H9 (cell line): ENCODE data around the gene SDHB. TPM values are rescaled to one million over a fixed set of nuclear protein-coding genes. Genes with fewer than 3 reads are reported as not detected.
A peak's percentile ranks its signal among the peaks of the same experiment; 100 is the strongest.

Experiments used
- DNase-seq: peaks from one replicate; pipeline ENCODE4 v3.0.0-alpha.2; 2017
- H2AFZ ChIP-seq: one replicate; pipeline ENCODE4 v1.6.1; 2013; ENCODE audit warnings: mild to moderate bottlenecking, low read length, control low read depth, moderate library complexity
- H2AK5ac ChIP-seq: 2 replicates; pipeline ENCODE4 v1.6.1; 2013; ENCODE audit warnings: low read length, control low read depth, mixed read lengths; ENCODE audit not compliant: insufficient read length
- H2BK120ac ChIP-seq: one replicate; pipeline ENCODE4 v1.6.1; 2013; ENCODE audit warnings: low read depth, mild to moderate bottlenecking, low read length, control low read depth, inconsistent platforms; ENCODE audit not compliant: poor library complexity, severe bottlenecking
- H2BK12ac ChIP-seq: 2 replicates; pipeline ENCODE4 v1.6.1; 2013; ENCODE audit warnings: low read length, control low read depth, mixed read lengths, low read depth; ENCODE audit not compliant: insufficient read length
- H2BK15ac ChIP-seq: 2 replicates; pipeline ENCODE4 v1.6.1; 2013; ENCODE audit warnings: low read depth, low read length, control low read depth
- H2BK20ac ChIP-seq: one replicate; pipeline ENCODE4 v1.6.1; 2013; ENCODE audit warnings: low read depth, mild to moderate bottlenecking, low read length, control low read depth, inconsistent platforms; ENCODE audit not compliant: poor library complexity, severe bottlenecking
- H2BK5ac ChIP-seq: 2 replicates; pipeline ENCODE4 v1.6.1; 2013; ENCODE audit warnings: low read length, control low read depth, mixed read lengths; ENCODE audit not compliant: insufficient read length
- H3K14ac ChIP-seq: 2 replicates; pipeline ENCODE4 v1.6.1; 2013; ENCODE audit warnings: low read length, control low read depth; ENCODE audit not compliant: insufficient read depth
- H3K18ac ChIP-seq: 2 replicates; pipeline ENCODE4 v1.6.1; 2013; ENCODE audit warnings: low read depth, mild to moderate bottlenecking, mixed read lengths, low read length, control low read depth; ENCODE audit not compliant: insufficient read length
- H3K23ac ChIP-seq: 2 replicates; pipeline ENCODE4 v1.6.1; 2013; ENCODE audit warnings: low read length, control low read depth, mixed read lengths, low read depth; ENCODE audit not compliant: insufficient read length
- H3K23me2 ChIP-seq: 2 replicates; pipeline ENCODE4 v1.6.1; 2013; ENCODE audit warnings: low read depth, mild to moderate bottlenecking, mixed read lengths, low read length, control low read depth; ENCODE audit not compliant: insufficient read length, poor library complexity, severe bottlenecking
- H3K27ac ChIP-seq: 2 replicates; pipeline ENCODE4 v1.5.1; 2013; ENCODE audit warnings: low read length, control low read depth, mixed read lengths, low read depth; ENCODE audit not compliant: insufficient read length
- H3K27me3 ChIP-seq: 2 replicates; pipeline ENCODE4 v1.6.1; 2013; ENCODE audit warnings: low read length, control low read depth, inconsistent platforms; ENCODE audit not compliant: insufficient read depth
- H3K4ac ChIP-seq: 2 replicates; pipeline ENCODE4 v1.6.1; 2013; ENCODE audit warnings: low read depth, mild to moderate bottlenecking, control low read depth, inconsistent platforms, low read length, moderate library complexity
- H3K4me1 ChIP-seq: 2 replicates; pipeline ENCODE4 v1.6.1; 2013; ENCODE audit warnings: low read length, control low read depth, inconsistent platforms; ENCODE audit not compliant: insufficient read depth
- H3K4me2 ChIP-seq: 2 replicates; pipeline ENCODE4 v1.6.1; 2013; ENCODE audit warnings: low read length, control low read depth, mixed read lengths; ENCODE audit not compliant: insufficient read length, insufficient read depth
- H3K56ac ChIP-seq: 2 replicates; pipeline ENCODE4 v1.6.1; 2013; ENCODE audit warnings: low read depth, mild to moderate bottlenecking, mixed read lengths, low read length, control low read depth; ENCODE audit not compliant: insufficient read length
- H3K79me1 ChIP-seq: 2 replicates; pipeline ENCODE4 v1.6.1; 2013; ENCODE audit warnings: low read depth, mild to moderate bottlenecking, moderate library complexity, low read length, control low read depth, inconsistent platforms; ENCODE audit not compliant: insufficient read depth, poor library complexity, severe bottlenecking
- H3K79me2 ChIP-seq: 2 replicates; pipeline ENCODE4 v1.6.1; 2013; ENCODE audit warnings: low read length, control low read depth, inconsistent platforms; ENCODE audit not compliant: insufficient read depth
- H3K9ac ChIP-seq: 2 replicates; pipeline ENCODE4 v1.6.1; 2013; ENCODE audit warnings: low read length, control low read depth, mixed read lengths; ENCODE audit not compliant: insufficient read length; ENCODE audit errors: extremely low read depth
- H3K9me3 ChIP-seq: one replicate; pipeline ENCODE4 v1.6.1; 2013; ENCODE audit warnings: low read depth, low read length, inconsistent platforms; ENCODE audit not compliant: control insufficient read depth
- H3T11ph ChIP-seq: one replicate; pipeline ENCODE4 v1.6.1; 2013; ENCODE audit warnings: mild to moderate bottlenecking, low read length, control low read depth, inconsistent platforms
- H4K20me1 ChIP-seq: one replicate; pipeline ENCODE4 v1.6.1; 2013; ENCODE audit not compliant: control insufficient read depth, insufficient read length, insufficient read depth
- H4K5ac ChIP-seq: 2 replicates; pipeline ENCODE4 v1.6.1; 2013; ENCODE audit warnings: low read depth, mild to moderate bottlenecking, mixed read lengths, low read length, control low read depth; ENCODE audit not compliant: insufficient read length
- H4K8ac ChIP-seq: replicated peaks from 2 replicates; pipeline ENCODE4 v1.6.1; 2013; ENCODE audit warnings: low read length, control low read depth, mixed read lengths, low read depth; ENCODE audit not compliant: insufficient read length
- H4K91ac ChIP-seq: 2 replicates; pipeline ENCODE4 v1.6.1; 2013; ENCODE audit warnings: low read depth, mild to moderate bottlenecking, moderate library complexity, mixed read lengths, low read length, control low read depth; ENCODE audit not compliant: insufficient read length
- H3K27ac Mint-ChIP-seq, 3 experiments: 2 replicates in 2 of 3; 3 replicates in 1 of 3; pipeline ENCODE4 v1.8.0; 2020 to 2021; ENCODE audit warnings: mixed read lengths in 3 of 3, mild to moderate bottlenecking in 1 of 3, moderate library complexity in 1 of 3
- H3K27me3 Mint-ChIP-seq: 2 replicates; pipeline ENCODE4 v1.8.0; 2021; ENCODE audit warnings: low read depth, mild to moderate bottlenecking, moderate library complexity, mixed read lengths
- H3K36me3 Mint-ChIP-seq, 3 experiments: 2 replicates in 2 of 3; 3 replicates in 1 of 3; pipeline ENCODE4 v1.8.0; 2020 to 2021; ENCODE audit warnings: low read depth in 3 of 3, mixed read lengths in 3 of 3; ENCODE audit not compliant: insufficient read depth in 1 of 3
- H3K4me1 Mint-ChIP-seq, 2 experiments: 2 replicates each; pipeline ENCODE4 v1.8.0; 2020; ENCODE audit warnings: mixed read lengths in 2 of 2
- H3K4me3 Mint-ChIP-seq, 2 experiments: 2 replicates in 1 of 2; 3 replicates in 1 of 2; pipeline ENCODE4 v1.8.0; 2020 to 2021; ENCODE audit warnings: mild to moderate bottlenecking in 2 of 2, mixed read lengths in 2 of 2, moderate library complexity in 1 of 2
- H3K9me3 Mint-ChIP-seq, 2 experiments: 2 replicates in 1 of 2; 3 replicates in 1 of 2; pipeline ENCODE4 v1.8.0; 2020; ENCODE audit warnings: mild to moderate bottlenecking in 2 of 2, mixed read lengths in 2 of 2, moderate library complexity in 1 of 2
- WGBS: extraction: QIAGEN DNeasy Blood & Tissue Kit; methylation state at CpG from one replicate; pipeline ENCODE4 v1.1.7; 2013; ENCODE audit warnings: missing lambda C conversion rate, low lambda C conversion rate, mixed read lengths; ENCODE audit not compliant: insufficient read length; ENCODE audit errors: extremely low coverage; 5-methylcytosine and 5-hydroxymethylcytosine counted together
- total RNA-seq: library from RNA; stranded (reverse); gene quantifications from 2 replicates; pipeline ENCODE4 v1.2.1, GENCODE V29; 2021
- TF ChIP-seq, protein P1 (sequence below): fragments of 200-600 bp; sonication (generic); conservative IDR thresholded peaks from 3 replicates; pipeline ENCODE4 v1.8.0; 2021; ENCODE audit warnings: antibody characterized with exemption, mild to moderate bottlenecking

Gene SDHB
- total RNA-seq, 1 experiment from 2014 or later, result 77.5 TPM

DNA sequence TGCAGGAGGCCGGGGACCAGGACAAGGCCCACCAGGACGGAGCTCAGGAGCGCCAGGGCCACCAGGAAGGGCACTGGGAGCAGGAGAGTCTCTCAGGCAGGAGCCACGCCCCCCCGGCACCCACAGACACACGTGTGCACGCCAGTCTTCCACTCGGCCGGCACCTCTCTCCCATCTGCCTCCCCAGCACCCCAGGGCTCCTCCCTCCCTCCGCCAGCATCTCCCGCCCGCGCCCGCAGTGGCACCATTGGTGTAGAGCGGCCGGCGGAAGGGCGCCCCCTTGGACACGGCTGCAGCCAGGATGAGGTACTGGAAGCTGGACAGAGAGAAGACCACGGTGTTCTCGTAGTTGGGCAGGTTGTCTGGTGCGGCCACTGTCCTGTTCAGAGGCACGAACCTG lies 67.3 kb downstream of the SDHB start:
- H4K91ac ChIP-seq, result no peak overlapping the region
- H2BK12ac ChIP-seq, result no peak overlapping the region
- no peak overlapping the region for H3K23ac ChIP-seq
- H4K20me1 ChIP-seq, result no peaks in the 10 kb centered on the region
- H3T11ph ChIP-seq, result no peak overlapping the region
- no peaks in the 10 kb centered on the region for H3K27me3 ChIP-seq
- no peaks in the 10 kb centered on the region for H3K79me1 ChIP-seq
- Mint-ChIP-seq H3K27ac (no peak overlapping the region; a peak in 1 of 7 replicates), H3K4me3 (no peak overlapping the region), H3K4me1 (peaks cover 12 to 19% of the 10 kb centered on the region in 2 experiments), H3K27me3 (peaks cover 3% of the 10 kb centered on the region), H3K36me3 (peaks cover 3 to 22% (median 14%) of the 10 kb centered on the region in 3 experiments; a peak in 6 of 7 replicates), H3K9me3 (no peaks in the 10 kb centered on the region)
- no peak overlapping the region for H2BK20ac ChIP-seq
- WGBS, result no CpG with 5 or more reads among the region's 23 CpGs
- no peak overlapping the region for H2BK5ac ChIP-seq
- no peaks in the 10 kb centered on the region for H3K9me3 ChIP-seq
- H2BK15ac ChIP-seq, result no peak overlapping the region
- TF ChIP-seq, protein P1, sequence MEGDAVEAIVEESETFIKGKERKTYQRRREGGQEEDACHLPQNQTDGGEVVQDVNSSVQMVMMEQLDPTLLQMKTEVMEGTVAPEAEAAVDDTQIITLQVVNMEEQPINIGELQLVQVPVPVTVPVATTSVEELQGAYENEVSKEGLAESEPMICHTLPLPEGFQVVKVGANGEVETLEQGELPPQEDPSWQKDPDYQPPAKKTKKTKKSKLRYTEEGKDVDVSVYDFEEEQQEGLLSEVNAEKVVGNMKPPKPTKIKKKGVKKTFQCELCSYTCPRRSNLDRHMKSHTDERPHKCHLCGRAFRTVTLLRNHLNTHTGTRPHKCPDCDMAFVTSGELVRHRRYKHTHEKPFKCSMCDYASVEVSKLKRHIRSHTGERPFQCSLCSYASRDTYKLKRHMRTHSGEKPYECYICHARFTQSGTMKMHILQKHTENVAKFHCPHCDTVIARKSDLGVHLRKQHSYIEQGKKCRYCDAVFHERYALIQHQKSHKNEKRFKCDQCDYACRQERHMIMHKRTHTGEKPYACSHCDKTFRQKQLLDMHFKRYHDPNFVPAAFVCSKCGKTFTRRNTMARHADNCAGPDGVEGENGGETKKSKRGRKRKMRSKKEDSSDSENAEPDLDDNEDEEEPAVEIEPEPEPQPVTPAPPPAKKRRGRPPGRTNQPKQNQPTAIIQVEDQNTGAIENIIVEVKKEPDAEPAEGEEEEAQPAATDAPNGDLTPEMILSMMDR, result no peak
- no peaks in the 10 kb centered on the region for H3K79me2 ChIP-seq
- H3K14ac ChIP-seq, result no peak overlapping the region
- H4K8ac ChIP-seq, result no peak overlapping the region
- DNase-seq, result peak; percentile 74
- no peaks in the 10 kb centered on the region for H3K4me1 ChIP-seq
- H3K9ac ChIP-seq, result no peak overlapping the region
- H3K56ac ChIP-seq, result no peak overlapping the region
- H2AFZ ChIP-seq, result no peak overlapping the region
- no peaks in the 10 kb centered on the region for H3K23me2 ChIP-seq
- no peak overlapping the region for H4K5ac ChIP-seq
- H2AK5ac ChIP-seq, result no peak overlapping the region
- no peak overlapping the region for H3K4me2 ChIP-seq
- H2BK120ac ChIP-seq, result no peak overlapping the region
- H3K18ac ChIP-seq, result no peak overlapping the region
- no peak overlapping the region for H3K4ac ChIP-seq
- no peak overlapping the region for H3K27ac ChIP-seq
